HG03378 (cell line): ENCODE measurements around the gene CADPS.

Experiments
- ATAC-seq: cut with Tn5 transposase; IDR thresholded peaks from one replicate; pipeline ENCODE4 v1.9.1; 2021; ENCODE audit warnings: mild to moderate bottlenecking, moderate library complexity; ENCODE audit not compliant: unreplicated experiment

The CADPS gene

DNA sequence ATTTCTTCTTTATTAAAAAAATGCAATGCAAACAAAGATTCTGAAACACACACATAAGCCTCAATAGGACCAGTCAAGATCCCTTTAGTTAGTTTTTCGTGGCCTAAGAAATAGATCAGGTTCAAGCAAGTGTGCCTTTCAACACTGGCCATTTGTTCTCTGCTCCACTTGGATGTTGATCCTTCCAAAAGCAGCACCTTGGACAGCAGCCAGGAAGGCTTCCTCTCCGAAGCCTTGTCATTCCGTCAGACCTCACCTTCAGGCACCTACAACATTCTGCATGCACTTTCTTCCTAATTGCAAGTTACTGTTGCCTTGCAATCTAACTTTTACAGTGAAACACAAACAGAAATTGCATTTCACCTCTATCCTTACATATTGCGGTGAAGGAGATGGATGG is 346.0 kb downstream of the CADPS start:
- no peak for ATAC-seq

DNA sequence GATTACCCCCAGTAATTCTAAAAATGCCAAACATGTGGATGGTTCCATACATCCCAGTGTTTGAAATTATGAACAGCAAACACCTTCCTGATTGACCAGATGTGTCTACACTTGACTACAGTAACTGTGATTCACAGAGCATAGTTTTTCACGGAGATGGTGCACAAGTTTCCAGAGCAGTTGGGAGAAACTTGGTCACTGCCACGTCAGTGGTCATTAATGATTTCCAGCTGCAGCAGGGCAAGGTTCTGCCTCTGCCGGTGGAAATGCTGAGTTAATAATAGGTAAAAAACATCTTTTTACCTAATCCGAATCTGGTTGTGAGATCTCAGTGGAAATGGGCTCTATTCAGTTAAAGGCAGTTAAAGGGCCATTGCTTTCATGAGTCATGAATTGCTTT is 347.7 kb downstream of the CADPS start:
- no peak for ATAC-seq

DNA sequence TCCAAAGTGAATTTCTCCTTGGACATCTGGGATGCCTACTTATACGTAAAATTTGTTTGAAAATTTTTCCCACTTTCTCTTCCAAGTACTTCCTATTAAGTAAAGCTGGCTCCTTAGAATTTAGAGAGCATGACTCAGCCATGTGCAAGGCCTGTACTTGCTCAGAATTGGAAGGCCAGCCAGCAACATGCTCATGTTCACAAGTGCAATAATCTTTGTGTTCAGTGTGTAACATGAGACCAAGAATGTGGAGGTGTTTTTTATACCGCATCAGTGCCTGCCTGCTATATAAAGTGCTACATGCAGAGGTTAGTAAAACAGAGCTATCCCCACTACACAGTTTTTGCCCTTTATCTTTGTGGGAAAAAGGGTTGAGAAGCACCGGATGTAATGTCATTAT is 349.9 kb downstream of the CADPS start:
- ATAC-seq = no peak

DNA sequence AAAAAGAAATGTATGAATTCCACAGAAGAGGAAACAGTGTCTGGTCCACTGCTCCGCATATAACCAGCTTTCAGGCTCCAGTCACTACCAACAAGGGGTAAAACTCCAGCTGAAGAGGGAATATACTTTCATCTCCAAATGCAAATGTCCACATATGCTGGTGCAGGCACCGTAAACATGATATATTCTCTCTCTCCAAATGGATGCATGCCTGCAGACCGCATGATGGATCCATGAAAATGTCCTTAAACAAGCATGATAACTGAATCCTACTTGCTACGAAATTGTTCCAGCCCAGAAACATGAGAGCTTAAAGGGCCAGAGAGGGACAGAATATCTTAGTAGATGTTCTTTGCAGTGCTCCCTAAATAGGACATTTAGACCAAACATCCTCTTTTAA is 351.5 kb downstream of the CADPS start:
- no peak for ATAC-seq

GRCh38 chr3:62521464-62522105 is 353.6 kb downstream of the CADPS start:
- ATAC-seq = no peak

GRCh38 chr3:62503516-62503915 is 371.7 kb downstream of the CADPS start:
- no peak for ATAC-seq

GRCh38 chr3:62502315-62503300 is 372.6 kb downstream of the CADPS start:
- no peak for ATAC-seq

DNA sequence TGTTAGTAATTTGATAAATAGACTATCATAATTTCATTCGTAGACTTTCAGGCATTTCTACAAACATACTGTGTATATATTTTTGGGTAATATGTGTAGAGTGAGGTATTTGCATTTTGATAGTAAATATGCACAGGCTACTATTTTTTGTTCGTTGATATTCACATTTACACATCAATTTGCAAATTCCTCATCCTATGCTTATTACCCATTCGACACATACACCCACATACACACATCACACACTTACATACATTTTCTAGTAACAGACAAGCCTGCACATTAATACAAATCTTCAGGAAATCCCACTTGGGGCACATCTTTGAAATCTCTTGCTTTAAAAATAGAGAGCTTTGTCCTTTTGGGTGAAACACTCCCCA is 373.9 kb downstream of the CADPS start:
- ATAC-seq = no peak

DNA sequence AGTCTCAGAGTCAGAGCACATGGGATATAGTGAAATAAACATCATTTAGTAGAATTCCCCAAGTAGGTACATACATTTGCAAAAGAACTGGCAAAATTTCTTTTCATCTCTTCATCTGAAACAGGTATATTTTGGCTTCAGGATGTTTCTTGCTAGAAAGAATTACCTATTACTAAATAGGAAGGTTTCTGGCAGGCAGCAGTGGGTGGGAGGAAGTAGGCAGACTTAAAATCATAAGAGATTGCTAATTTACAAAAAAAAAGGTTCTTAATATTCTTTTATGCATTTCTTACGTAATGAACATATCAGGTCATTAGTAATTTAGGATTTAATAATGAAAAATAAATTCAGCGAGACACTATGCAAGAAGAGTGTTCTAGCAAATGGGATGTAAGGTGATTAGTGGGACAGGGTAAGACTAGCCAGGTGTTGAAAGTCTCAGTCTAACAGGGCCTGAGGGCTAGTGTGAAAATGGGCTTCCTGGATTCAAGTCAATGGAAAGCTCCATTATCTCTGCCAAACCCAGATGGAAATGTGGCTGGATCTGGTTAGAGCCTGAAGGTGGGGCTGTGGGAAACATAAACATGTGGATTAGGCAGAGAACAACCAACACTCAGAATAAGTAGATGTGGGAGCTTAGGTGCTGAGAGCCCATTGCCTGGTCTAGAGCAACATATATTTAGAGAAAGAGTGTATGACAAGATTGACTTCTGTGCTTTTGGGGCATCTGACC is 374.5 kb downstream of the CADPS start:
- ATAC-seq = no peak

DNA sequence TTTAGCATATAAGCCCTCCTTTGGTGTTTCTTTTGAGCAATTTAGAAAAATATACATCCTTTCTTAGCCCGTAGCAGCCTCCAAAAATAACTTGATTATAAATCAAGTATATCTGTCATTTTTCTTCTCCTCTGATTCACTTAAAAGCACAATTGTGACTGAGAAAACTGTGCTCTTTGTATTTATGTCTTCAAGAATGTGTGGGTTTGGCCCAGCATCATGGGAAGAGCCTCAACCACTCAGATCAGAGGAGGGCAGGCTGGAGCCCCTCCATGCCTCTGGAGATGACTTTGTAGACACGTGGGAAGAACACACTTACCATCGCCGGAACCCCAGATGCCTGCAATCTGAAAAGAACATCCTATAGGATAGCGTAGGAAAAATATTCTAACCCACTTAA is 378.1 kb downstream of the CADPS start:
- no peak for ATAC-seq

DNA sequence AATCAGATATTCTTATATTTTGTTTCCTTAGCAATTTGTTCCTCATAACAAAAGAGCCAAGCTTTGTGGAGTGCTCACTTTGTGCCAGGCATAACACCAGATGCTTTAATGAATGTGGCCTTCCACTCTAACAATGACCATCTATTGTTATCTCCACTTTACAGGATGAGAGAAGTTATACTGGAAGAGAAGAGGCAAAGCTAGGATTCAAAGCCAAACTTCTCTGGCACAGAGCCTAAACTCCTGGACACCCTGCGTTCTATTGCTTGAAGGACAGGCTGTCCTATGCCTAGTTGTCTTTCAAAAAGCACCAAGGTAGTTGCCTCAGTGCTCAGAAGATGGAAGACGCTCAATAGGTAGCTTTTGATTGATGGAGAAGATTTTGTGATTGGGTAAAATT is 378.7 kb downstream of the CADPS start:
- no peak for ATAC-seq

DNA sequence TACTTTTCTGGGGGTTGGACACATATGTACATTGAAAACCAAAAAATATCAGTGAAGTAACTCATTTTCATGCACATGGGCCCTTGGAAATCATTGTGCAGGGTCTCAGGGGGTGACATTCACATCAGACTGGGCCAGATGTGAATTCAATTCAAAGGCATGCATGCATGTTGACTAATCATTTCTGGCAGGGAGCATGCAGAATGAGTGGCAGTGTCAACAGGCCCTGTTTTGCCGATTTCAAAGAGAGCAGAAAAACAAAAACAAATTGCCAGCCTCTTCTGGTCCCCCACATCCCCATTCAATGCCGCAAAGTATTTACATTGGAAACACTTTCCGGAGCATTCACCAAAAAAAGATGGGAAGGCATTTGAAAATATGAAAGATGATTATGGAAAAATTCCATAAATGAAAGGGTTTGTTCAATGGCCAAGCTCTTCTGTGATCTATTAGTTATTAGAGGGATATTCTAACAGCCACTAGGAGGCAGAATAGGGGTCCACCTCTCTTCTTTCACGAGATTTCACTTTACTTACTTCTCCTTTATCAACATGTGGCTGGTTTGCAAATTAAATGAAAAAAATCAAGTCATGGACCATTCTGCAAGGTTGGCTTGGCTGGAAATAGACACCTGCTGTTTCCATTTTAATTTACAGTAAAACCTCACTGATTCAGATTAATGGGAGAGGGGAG is 382.0 kb downstream of the CADPS start:
- no peak for ATAC-seq

GRCh38 chr3:62482961-62483360 is 392.3 kb downstream of the CADPS start:
- no peak for ATAC-seq

GRCh38 chr3:62481962-62482361 is 393.3 kb downstream of the CADPS start:
- ATAC-seq = no peak

DNA sequence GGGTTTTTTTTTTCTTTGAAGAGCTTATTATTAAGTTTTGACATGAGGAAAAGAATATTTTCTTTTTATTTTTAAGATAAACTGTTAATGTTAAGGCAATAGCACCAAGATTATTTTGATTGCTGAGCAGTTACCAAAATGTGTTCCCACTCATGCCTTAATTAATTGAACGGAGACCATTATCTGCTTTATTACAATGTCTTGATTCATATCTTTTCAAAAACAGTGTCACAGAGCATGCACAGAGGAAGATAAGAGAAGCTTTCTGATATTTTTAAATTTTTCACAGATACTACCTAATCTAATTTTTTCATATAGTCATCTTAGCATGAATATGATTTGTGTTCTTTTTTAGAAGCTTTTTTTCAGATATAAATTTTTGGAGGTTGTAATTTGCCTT is 395.2 kb downstream of the CADPS start:
- no peak for ATAC-seq

DNA sequence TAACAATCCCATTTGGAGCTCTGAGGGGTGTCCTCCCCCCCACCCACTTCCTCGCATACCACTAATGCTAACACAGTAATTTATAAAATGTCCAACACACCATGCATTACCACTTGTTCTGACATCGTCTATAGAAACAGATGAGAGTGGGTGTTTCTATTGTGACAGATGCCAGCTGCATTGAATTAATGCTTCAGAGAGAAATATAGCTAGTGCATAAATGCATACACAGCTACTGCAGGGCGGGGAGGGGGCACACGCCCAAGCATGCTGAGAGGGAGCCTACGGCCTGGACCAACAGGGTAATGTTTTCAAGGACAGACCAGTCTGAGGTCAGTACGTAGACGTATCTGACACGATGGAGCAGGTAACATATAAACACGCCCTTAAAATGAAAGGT is 395.9 kb downstream of the CADPS start:
- ATAC-seq = no peak

- ATAC-seq = no peak
Measured at GRCh38 chr3:62475306-62475705, 399.9 kb downstream of the CADPS start.

DNA sequence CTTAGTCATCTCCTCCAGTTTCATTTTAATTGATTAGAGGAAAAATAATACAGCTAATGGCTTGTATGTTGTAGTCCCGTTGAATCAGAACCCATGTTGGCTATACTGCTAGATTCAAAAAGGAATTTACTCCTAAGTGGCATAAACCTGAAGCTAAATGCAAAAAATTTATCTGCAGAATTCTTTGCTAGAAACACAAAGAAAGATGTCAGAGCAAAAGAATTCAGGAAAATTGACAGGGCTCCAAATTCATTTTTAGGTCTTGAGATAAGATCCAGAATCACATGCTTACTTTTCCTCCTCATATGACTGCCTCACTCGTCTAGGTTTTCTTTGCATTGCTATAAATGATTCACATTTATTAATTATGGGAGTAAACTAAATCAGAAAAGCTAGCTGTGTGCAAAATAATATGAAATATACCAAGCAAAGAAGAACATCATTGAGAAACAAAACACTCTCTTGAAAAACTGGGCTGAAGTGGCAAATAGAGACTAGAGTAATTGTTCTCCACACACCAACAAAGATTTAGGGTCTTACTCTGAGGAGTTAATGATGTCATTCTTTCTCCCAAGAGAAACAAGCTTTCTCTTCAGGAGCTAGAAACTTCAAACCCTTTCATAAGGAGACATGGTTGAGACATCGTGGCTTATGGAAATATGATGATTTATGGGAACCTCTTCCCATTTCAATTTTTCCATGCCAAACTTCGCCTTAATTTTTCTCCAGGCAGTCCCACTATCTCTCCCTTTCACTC is 407.1 kb downstream of the CADPS start:
- ATAC-seq = no peak

DNA sequence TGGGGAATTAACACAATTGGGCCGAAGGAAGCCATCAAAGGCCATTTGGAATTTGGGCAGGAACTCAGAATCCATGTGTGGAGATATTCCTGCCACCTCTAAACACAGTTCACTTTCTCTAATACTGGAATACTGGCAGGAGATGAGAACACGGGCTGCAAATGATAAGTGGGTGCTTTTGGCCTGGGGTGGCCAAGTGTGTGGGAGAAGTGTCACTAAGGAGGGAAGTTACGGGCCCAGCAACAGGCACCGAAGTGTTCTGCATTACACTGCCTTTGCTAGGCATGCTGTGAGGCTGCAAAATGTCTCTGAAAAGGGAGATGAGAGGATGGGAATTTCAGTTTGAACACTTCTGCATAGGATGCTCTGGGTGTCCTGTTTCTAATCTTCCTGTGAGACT is 412.4 kb downstream of the CADPS start:
- no peak for ATAC-seq

DNA sequence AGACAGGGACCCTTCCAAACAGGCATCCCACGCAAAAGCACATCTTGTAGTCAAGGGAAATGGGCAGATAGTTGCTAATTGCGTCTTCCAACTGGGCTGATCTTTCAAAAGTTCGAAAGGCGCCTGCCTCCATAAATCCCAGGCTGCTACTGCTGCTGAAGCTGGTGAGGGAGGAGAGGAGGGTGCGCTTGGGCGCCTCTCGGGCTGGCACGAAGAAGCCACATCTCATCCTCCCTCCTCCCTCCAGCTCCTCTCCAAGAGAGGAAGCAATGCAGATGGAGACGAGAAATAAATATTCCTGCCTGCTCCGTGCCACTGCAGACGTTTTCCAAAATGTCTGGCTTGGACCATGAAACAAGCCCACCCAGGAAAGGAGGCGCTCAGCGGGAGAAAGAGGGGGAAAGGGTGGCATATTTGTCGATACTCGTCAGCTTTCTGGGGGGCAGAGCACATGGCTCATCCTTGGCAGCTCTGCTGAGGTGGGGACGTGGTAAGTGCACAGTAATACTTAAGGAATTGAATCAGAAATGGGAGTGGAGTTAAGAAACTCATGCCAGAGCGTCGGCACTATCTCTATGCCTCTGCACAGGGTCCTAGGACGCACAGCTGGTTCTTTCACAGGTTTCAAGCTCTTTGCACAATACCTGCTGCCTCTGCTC is 413.0 kb downstream of the CADPS start:
- ATAC-seq = no peak
